Measurements from ENCODE around the gene COPB1. TPM values are rescaled to one million over a fixed set of nuclear protein-coding genes. Genes with fewer than 3 reads are reported as not detected.

COPB1 gene
- total RNA-seq, 1 donor = 369 TPM

DNA sequence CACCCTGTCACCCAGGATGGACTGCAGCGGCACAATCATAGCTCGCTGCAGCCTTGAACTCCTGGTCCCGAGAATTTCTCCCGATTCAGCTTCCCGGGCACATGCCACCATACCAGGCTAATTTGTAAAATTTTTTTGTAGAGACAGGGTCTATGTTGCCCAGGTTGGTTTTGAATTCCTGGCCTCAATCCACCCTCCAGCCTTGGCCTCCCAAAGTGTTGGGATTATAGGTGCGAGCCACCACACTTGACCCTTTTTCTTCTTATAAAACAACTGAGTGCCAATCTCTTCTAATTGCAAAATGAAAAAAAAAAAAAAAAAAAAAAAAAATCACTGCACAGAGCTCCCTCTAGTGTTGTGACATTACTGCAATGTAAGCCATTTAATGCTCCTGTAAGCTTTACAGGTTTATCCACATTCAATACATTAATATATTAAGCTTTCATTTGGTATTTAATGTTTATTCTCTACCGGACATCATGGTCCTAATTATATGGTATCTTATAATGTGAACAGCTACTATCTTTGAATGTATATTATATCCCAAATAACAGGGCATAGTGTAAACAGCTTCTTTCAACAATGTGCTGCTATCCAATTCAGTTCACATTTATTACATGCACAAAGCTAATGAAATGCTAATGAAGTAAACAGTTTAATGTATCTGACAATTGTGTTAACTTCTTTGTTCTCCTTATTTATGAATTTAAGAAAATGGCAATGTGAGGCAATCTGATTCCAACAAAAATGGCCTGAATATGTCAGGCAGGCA lies 44.6 kb downstream of the COPB1 start:
- TF ChIP-seq, protein P1, sequence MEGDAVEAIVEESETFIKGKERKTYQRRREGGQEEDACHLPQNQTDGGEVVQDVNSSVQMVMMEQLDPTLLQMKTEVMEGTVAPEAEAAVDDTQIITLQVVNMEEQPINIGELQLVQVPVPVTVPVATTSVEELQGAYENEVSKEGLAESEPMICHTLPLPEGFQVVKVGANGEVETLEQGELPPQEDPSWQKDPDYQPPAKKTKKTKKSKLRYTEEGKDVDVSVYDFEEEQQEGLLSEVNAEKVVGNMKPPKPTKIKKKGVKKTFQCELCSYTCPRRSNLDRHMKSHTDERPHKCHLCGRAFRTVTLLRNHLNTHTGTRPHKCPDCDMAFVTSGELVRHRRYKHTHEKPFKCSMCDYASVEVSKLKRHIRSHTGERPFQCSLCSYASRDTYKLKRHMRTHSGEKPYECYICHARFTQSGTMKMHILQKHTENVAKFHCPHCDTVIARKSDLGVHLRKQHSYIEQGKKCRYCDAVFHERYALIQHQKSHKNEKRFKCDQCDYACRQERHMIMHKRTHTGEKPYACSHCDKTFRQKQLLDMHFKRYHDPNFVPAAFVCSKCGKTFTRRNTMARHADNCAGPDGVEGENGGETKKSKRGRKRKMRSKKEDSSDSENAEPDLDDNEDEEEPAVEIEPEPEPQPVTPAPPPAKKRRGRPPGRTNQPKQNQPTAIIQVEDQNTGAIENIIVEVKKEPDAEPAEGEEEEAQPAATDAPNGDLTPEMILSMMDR (IDR thresholded peaks at IDR 0.05; ENCODE audit: insufficient read depth, low read depth, low read length) = peak; percentile 63
- H3K4me3 ChIP-seq (ENCODE audit: low read depth, low read length) = no peak overlapping the region
- DNase-seq (ENCODE audit: low read depth) = peak; percentile 49

- TF ChIP-seq, protein P1 (IDR thresholded peaks at IDR 0.05; ENCODE audit: insufficient read depth, low read depth, low read length) = no peak
- DNase-seq (ENCODE audit: low read depth) = no peak
- H3K4me3 ChIP-seq (ENCODE audit: low read depth, low read length) = no peak overlapping the region
Measured at GRCh38 chr11:14451825-14452224, 47.8 kb downstream of the COPB1 start.

DNA sequence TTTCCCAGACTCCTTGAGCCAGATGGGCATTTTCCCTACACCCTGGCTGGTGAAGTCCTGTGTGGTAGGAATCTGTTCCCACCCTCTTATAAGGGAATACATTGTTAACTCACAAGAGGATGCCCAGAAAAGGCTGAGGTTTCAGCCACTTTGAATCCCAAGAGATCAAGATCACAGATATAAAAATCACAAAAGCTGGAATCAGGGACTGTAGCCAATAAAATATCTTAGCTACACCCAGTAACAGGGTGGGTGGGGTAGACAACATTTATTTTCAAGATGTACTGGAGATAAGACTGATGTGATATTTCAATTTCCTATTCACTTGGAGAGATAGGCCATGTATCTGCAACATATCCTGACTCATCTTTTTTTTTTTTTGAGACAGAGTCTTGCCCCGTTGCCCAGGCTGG lies 50.3 kb downstream of the COPB1 start:
- H3K4me3 ChIP-seq (ENCODE audit: low read depth, low read length) = no peak overlapping the region
- TF ChIP-seq, protein P1 (IDR thresholded peaks at IDR 0.05; ENCODE audit: insufficient read depth, low read depth, low read length) = no peak
- DNase-seq (ENCODE audit: low read depth) = peak; percentile 16

DNA sequence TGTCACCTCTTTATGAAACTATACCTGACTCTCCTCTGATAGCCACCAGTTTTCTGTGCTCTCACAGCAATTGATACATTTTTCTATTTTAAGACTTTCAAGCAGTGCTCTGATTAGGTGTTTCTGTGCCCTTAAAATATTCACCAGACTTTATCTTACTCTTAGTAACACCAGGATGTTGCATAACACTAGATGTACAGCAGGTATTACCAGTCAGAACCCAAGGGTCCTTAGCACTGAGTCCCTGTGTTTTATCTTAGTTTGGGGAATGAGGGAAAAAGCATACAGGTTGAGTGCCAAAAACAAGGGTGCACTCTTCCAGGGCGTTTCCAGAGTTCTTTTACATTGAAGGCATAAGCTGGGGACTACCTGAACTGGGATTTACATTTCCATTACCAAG lies 51.4 kb downstream of the COPB1 start:
- no peak overlapping the region for H3K4me3 ChIP-seq (ENCODE audit: low read depth, low read length)
- DNase-seq (ENCODE audit: low read depth) = no peak
- TF ChIP-seq, protein P1 (IDR thresholded peaks at IDR 0.05; ENCODE audit: insufficient read depth, low read depth, low read length) = no peak

- no peak overlapping the region for H3K4me3 ChIP-seq (ENCODE audit: low read depth, low read length)
- peak; percentile 14 for DNase-seq (ENCODE audit: low read depth)
- TF ChIP-seq, protein P1 (IDR thresholded peaks at IDR 0.05; ENCODE audit: insufficient read depth, low read depth, low read length) = no peak
Measured at GRCh38 chr11:14446701-14447169, 52.9 kb downstream of the COPB1 start.

DNA sequence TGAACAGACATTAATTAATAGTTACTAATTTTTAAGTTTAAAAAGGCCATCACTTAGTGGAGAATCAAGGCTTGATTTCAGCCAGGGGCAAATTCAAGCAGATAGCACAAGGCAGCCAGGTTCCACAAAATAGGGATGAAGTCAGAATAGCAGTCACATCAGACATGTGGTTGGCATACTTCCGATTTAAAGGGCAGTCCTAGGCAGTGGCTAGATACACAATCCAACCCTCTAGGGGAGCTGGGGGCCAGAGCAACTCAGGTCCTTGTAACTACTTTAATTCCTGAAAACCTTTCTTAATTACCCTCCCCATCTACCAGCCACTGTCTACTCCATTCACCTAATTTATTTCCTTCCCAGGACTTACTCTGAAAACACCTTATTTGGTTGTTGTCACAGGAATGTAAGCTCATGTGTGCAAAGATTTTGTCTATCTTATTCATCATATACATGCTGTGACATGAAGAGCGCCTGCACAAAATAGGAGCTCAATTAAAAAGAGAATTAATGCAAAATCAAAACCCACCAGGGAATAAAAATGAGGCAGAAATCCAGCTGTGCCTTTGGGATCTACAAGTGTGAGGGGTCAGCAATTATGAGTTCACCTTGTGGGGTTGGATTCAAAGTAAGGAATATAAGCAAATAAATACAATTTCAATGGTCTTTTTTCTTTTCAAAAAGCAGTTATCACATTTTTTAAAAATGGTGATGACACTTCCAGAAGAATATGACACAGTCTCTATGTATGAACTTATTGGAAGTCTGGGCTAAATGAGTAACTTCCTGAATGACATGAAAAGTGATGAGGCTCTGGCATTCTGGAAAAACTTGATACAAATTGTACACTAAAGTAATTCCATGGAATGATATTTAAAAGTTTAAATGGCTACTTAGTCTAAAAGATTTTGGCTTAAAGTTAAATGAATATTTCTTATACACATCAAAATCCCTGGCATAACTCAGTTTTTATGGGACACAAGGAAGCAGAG lies 53.8 kb downstream of the COPB1 start:
- no peak overlapping the region for H3K4me3 ChIP-seq (ENCODE audit: low read depth, low read length)
- TF ChIP-seq, protein P1 (IDR thresholded peaks at IDR 0.05; ENCODE audit: insufficient read depth, low read depth, low read length) = no peak
- no peak for DNase-seq (ENCODE audit: low read depth)
